Measurements from ENCODE around the gene SLX4IP.

Gene SLX4IP

DNA sequence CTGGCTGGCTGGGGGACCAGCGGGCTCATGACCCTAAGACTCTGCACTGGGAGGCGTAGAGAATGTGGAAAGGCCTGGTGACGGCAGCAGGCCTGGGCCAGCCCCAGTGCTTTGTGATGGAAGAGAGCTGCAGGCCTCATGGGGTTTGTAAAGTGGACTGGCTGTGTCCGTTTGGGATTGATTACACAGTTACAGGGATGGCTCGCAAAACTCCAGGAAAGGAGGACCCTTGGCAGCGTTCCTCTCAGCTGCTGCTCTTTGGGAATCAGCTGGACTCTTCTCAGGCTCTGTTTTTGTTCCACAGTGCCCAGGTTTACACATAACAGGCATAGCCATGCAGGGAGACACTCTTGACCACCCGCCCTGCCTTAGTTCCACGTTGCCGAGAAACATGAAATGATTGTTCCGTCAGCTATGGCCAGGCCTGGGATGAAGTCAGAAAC, 89.0 kb downstream of the SLX4IP start:
- DNase-seq: no peak

DNA sequence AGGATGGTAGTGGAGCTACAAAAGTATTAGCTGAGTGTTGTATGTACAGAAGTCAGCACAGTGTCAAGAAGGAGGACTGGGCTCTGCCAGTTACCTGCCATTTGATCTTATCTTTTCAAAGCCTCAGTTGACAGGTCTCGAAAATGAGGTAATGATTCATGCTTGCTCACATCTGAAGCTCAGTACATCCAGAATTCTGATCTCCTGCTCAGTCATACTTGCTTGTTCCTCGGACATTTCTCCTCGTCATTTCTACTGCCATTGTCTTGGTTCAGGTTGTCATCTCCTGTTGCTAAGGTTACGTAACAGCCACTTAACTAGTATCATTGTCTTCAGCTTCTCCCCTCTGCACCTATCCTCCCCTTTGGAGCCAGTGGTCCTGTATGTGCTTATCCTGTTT, 89.5 kb downstream of the SLX4IP start:
- DNase-seq: no peak

- DNase-seq: no peak
These were observed 92.7 kb downstream of the SLX4IP start for GRCh38 chr20:10527781-10528180.

DNA sequence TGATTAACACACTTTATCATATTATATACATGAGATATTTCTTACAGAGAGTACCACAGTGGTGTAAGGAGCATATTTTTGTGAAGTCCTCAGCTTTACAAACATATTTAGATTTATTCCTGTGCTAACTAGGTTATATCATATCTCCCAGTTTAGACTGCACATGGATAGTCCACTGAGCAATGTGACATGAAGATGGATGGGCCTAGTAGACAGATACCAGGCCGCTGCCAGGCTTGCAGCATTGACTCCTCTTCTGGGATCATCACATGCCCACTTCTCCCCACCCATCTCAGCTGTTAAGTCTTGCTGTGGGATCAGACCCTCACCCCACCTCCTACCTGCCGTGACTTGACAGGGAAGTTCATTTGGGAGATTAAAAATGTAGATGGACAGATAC, 95.8 kb downstream of the SLX4IP start:
- DNase-seq: no peak

GRCh38 chr20:10531848-10532247, 96.7 kb downstream of the SLX4IP start:
- DNase-seq: no peak

- no peak for DNase-seq
These were observed 97.3 kb downstream of the SLX4IP start for GRCh38 chr20:10532361-10532760.

- DNase-seq: peak in 1 of 2 donors; percentile 45
These were observed 101.4 kb downstream of the SLX4IP start for GRCh38 chr20:10536531-10536930.

DNA sequence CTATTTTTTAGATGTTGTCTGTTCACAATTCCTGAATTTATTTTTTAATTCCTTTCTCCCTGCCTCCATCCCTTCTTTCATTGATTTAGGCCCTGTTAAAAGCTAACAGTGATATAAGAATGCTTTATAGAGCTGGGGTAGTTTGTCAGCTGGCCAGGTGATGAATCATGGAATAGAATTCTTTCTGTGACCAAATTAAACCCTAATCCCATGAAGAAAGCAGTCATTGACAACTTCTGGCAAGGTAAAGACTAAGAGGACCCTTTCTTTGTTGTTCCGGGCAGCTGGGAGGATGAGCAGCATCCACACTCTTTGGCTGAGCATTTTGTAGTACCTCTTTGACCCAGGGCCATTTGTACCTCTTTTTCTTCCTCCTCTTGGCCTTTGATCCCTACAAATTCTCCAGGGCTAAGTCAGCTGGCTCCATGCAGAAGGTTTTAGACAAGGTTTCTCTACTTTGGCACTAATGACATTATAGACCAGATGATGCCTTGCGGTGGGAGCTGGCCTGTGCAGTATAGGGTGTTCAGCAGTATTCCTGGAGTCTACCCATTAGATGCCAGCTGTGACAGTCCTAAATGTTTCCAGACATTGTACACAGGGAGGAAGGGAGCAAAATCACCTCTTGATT, 102.9 kb downstream of the SLX4IP start:
- DNase-seq: no peak

DNA sequence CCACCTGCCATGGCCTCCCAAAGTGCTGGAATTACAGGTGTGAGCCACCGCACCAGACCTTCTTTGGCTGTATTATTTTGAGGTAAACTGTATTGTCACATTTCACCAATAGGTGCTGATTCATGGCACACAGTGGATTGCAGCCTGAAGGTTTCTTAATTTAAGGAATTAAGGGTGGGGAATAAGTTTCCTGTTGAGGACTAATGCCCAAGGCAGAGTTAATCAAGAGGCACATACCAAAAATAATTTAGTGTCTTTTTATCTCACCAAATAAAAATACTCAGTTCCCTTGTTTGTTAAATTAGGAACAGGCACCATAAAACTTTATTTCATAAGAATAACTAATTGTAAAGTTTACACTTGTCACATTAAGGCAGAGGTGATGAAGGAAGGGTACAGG, 103.7 kb downstream of the SLX4IP start:
- no peak for DNase-seq

- no peak for DNase-seq
These were observed 104.9 kb downstream of the SLX4IP start for GRCh38 chr20:10539818-10540553.

GRCh38 chr20:10540636-10541493, 105.8 kb downstream of the SLX4IP start:
- DNase-seq: no peak

GRCh38 chr20:10541668-10542411, 106.7 kb downstream of the SLX4IP start:
- DNase-seq: no peak

DNA sequence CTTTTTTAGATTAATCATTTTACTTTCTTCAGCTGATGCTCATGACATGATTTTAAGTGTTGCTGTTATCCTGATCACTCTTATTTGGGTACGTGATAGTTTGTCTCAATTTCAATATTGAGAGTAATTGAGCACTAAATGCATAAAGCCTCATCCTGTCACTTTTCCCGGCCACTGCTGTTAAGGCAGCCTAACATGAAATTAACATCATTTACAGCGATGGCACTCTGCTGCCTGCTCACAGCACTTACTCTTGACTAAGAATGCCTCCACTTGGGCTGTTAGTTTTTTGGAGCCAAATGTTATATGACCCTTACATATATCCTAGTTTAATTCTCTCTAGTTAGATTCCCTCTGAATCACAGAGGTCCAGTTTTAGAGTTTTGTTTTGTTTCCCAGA, 107.3 kb downstream of the SLX4IP start:
- no peak for DNase-seq

GRCh38 chr20:10543480-10543879, 108.4 kb downstream of the SLX4IP start:
- DNase-seq: no peak

- DNase-seq: no peak
These were observed 112.4 kb downstream of the SLX4IP start for GRCh38 chr20:10547276-10548114.

GRCh38 chr20:10549511-10549910, 114.4 kb downstream of the SLX4IP start:
- no peak for DNase-seq

DNA sequence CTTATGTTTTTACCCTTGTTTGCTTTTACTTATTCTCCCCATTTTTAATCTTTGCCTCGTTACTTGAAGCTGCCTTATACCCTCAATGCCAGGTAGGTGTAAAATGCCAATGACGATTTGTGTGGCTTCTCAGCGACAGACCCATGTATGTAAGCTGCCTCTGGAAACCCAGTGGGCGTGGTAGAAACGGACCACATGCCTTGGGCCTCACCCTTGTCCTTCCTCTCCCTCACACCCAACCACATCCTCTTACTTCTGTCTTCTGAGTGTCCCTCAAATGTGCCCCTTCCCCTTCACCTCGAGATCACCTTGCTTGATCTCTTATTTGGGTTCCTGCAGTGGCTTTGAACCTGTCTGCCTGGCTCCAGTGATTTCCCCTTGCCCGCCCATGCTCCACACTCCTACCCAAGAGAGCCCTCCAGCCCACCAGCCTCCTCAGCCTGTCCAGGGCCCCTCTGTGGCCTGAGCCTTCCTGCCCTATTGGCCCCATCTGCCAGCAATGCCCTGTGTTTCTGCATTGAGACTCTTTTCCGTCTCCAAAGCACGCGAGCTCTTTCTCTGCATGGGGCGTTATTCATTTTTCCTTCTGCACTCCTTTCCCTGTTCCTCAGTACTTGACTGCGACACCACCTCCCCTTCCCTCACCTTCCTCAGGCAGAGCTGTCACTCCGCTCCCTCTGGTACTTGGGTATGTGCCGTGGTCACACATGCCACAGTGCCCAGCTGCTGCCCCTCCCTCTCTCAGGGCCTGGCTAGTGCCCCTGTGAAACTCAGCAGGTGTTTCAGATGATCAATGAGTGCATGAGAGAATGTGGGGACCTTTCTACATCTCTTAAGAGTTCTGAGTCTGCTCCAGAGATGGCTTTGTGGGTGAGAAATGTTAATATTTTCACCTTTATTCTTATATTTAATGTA, 115.4 kb downstream of the SLX4IP start:
- no peak for DNase-seq

- DNase-seq: no peak
These were observed 116.9 kb downstream of the SLX4IP start for GRCh38 chr20:10551732-10552724.

DNA sequence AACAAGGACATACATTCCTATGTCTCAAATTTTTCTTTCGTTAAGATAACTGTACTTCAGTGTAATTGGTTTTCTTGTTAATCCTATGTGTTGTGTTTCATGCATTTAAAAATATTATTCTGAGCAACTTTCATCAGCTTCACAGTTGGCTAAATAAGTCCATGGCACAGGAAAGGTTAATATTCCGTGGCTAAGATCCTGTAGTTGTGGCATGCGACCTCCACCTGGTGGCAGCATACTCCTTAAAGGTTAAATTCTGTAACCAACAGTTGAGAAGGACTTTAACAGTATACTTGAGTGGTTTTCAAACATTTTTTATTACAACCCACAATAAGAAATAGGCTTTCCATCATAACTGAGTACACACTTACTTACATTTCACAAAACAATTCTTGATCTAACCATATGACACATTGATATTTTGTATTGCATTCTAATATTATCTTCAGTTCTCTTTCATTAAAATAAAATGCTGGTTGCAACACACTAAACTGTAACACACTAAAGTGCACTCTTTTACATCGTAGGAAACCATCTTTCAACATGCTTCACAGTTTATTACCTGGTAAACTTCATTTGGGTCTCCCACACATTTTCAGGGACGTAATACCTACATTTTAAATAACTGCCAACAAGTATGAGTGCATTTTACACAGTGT, 118.3 kb downstream of the SLX4IP start:
- DNase-seq: peak; percentile 10 to 32

All from CD4-positive, alpha-beta T cell treated with Interferon alpha-2 for 1 hour (primary cell).